ENCODE data around the gene ZBTB17. TPM values are rescaled to one million over a fixed set of nuclear protein-coding genes. Genes with fewer than 3 reads are reported as not detected.

ZBTB17 gene
- total RNA-seq, 1 donor from 2014 or later, result 38.5 TPM

DNA sequence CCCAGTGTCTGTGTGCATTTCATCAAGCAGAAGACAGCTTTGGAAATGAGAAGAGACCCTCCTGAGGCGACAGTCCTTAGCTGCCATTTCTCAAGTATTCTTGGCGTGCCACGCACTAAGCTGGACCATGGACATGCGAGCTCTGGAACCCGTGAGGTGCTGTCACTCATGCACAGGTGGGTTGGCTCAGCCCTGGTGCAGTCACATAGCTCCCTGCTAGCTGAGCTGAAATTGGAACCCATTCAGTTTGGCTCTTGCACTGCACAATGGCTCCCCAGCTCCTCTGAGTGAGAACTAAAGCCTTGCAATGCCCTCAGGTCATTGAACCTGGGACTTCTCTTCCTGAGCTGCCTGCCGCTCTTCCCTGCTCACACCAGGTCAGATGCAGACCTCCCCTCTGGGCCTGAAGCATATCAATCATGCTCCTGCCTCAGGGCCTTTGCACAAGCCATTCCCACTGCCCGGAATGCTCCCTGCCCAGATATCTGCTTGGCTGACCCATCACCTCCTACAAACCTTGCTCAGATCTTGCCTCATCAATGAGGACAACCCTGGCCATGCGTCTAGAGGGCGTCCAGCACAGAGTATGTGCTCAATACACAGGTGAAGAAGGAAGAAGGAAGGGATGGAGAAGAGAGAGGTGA lies 21.9 kb upstream of the ZBTB17 start:
- Histone ChIP-seq H3K4me1 (no peaks in the 10 kb centered on the region), H3K27ac (no peak overlapping the region), H3K36me3 (no peaks in the 10 kb centered on the region), H3K27me3 (no peaks in the 10 kb centered on the region), H3K9me3 (no peaks in the 10 kb centered on the region), H3K4me3 (no peak overlapping the region)
- intact Hi-C loops (cut with DNase I), result no loop called here
- DNase-seq (ENCODE audit: extremely low spot score in 2 of 2), result no peak
- TF ChIP-seq POLR2A (IDR thresholded peaks at IDR 0.05) (no peak), POLR2AphosphoS5 (IDR thresholded peaks at IDR 0.05; ENCODE audit: insufficient read depth in 1 of 2, low read depth in 1 of 2) (no peak)
- TF ChIP-seq, protein P1, sequence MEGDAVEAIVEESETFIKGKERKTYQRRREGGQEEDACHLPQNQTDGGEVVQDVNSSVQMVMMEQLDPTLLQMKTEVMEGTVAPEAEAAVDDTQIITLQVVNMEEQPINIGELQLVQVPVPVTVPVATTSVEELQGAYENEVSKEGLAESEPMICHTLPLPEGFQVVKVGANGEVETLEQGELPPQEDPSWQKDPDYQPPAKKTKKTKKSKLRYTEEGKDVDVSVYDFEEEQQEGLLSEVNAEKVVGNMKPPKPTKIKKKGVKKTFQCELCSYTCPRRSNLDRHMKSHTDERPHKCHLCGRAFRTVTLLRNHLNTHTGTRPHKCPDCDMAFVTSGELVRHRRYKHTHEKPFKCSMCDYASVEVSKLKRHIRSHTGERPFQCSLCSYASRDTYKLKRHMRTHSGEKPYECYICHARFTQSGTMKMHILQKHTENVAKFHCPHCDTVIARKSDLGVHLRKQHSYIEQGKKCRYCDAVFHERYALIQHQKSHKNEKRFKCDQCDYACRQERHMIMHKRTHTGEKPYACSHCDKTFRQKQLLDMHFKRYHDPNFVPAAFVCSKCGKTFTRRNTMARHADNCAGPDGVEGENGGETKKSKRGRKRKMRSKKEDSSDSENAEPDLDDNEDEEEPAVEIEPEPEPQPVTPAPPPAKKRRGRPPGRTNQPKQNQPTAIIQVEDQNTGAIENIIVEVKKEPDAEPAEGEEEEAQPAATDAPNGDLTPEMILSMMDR (IDR thresholded peaks at IDR 0.05), result no peak

GRCh38 chr1:15997076-15997585 lies 21.2 kb upstream of the ZBTB17 start:
- Histone ChIP-seq H3K27ac (no peak overlapping the region), H3K4me3 (no peak overlapping the region), H3K36me3 (no peaks in the 10 kb centered on the region), H3K4me1 (no peaks in the 10 kb centered on the region), H3K9me3 (no peaks in the 10 kb centered on the region), H3K27me3 (no peaks in the 10 kb centered on the region)
- intact Hi-C loops (cut with DNase I), result no loop called here
- no peak for DNase-seq (ENCODE audit: extremely low spot score in 2 of 2)
- no peak for TF ChIP-seq POLR2A (IDR thresholded peaks at IDR 0.05)
- TF ChIP-seq POLR2AphosphoS5 (IDR thresholded peaks at IDR 0.05; ENCODE audit: insufficient read depth in 1 of 2, low read depth in 1 of 2), result no peak
- TF ChIP-seq, protein P1 (IDR thresholded peaks at IDR 0.05), result no peak

GRCh38 chr1:15994590-15995351 lies 18.9 kb upstream of the ZBTB17 start:
- H3K9me3 ChIP-seq, result no peaks in the 10 kb centered on the region
- TF ChIP-seq, protein P1 (IDR thresholded peaks at IDR 0.05), result peak; percentile 72 to 83 (median 77)
- TF ChIP-seq POLR2A (IDR thresholded peaks at IDR 0.05), result no peak
- no peak overlapping the region for H3K27ac ChIP-seq
- H3K36me3 ChIP-seq, result no peaks in the 10 kb centered on the region
- H3K4me1 ChIP-seq, result no peaks in the 10 kb centered on the region
- no peak for DNase-seq (ENCODE audit: extremely low spot score in 2 of 2)
- intact Hi-C loops (cut with DNase I), result loop anchor here (5.0 kb wide), 1 partner anchor 182 kb away; no protein-coding TSS in a partner anchor
- H3K27me3 ChIP-seq, result no peaks in the 10 kb centered on the region
- H3K4me3 ChIP-seq, result no peak overlapping the region

DNA sequence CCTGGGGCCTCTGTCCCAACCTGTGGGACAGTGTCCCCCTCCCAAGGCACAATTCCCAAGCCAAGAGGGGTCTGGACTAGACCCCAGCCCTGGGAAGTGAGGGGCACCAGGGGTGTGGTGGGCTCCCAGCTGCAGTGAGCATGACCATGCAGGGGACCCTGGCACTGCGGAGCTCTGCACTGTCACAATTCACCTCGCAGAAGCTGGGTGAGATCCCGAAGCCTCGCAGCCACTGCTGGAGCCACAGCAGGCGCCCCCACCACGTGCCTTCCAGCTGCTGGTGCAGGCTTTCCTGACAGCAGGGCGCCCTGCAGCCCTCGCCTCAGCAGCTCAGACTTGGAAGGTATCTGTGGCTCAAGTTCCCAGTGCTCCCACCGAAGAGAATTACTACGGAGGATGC lies 18.2 kb upstream of the ZBTB17 start:
- no peak for DNase-seq (ENCODE audit: extremely low spot score in 2 of 2)
- TF ChIP-seq POLR2A (IDR thresholded peaks at IDR 0.05) (no peak), POLR2AphosphoS5 (IDR thresholded peaks at IDR 0.05; ENCODE audit: insufficient read depth in 1 of 2, low read depth in 1 of 2) (no peak)
- TF ChIP-seq, protein P1 (IDR thresholded peaks at IDR 0.05), result no peak
- intact Hi-C loops (cut with DNase I), result loop anchor here (5.0 kb wide), 1 partner anchor 182 kb away; no protein-coding TSS in a partner anchor
- no peaks in the 10 kb centered on the region for H3K4me1 ChIP-seq
- no peaks in the 10 kb centered on the region for H3K36me3 ChIP-seq
- H3K4me3 ChIP-seq, result no peak overlapping the region
- no peak overlapping the region for H3K27ac ChIP-seq
- no peaks in the 10 kb centered on the region for H3K27me3 ChIP-seq
- no peaks in the 10 kb centered on the region for H3K9me3 ChIP-seq

DNA sequence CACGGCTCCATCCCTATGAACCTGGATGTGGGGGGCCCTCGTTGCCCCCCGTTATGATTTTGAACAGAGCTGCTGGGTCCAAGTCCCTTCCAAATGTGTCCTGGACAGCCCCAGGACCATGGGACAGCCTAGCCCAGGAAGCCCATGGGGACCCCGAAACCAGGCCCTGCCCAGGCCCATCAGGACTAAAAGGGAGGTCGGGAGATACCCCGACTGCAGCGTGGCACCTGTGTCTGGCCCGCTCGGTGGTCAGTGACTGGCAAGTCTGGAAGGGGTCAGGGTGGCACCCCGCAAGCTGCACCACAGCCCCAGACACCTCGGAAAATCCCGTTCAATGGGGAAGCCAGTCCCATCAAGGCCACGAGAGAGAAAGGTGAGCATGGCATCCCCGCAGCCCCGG lies 17.8 kb upstream of the ZBTB17 start:
- H3K4me1 ChIP-seq, result no peaks in the 10 kb centered on the region

More for the DNA sequence above, 17.8 kb upstream of the ZBTB17 start:
- Histone ChIP-seq H3K9me3 (no peaks in the 10 kb centered on the region), H3K36me3 (no peaks in the 10 kb centered on the region), H3K27ac (no peak overlapping the region), H3K4me3 (no peak overlapping the region), H3K27me3 (no peaks in the 10 kb centered on the region)
- intact Hi-C loops (cut with DNase I), result loop anchor here (5.0 kb wide), 1 partner anchor 181 kb away; no protein-coding TSS in a partner anchor
- no peak for DNase-seq (ENCODE audit: extremely low spot score in 2 of 2)
- TF ChIP-seq POLR2AphosphoS5 (IDR thresholded peaks at IDR 0.05; ENCODE audit: insufficient read depth in 1 of 2, low read depth in 1 of 2) (no peak), POLR2A (IDR thresholded peaks at IDR 0.05) (no peak)
- TF ChIP-seq, protein P1 (IDR thresholded peaks at IDR 0.05), result no peak
